Central memory CD8-positive, alpha-beta T cell (primary cell): ENCODE data around the gene OR51G2.

Experiments used
- ATAC-seq: fragments of 150-1000 bp; cut with Tn5 transposase; replicated peaks from 2 replicates; pipeline ENCODE4 v1.10.0; 2022; ENCODE audit warnings: mild to moderate bottlenecking, moderate FRiP score, moderate number of reproducible peaks; ENCODE audit not compliant: poor library complexity, severe bottlenecking; ENCODE audit errors: extremely low read depth
- DNase-seq, 2 donors: peaks; one replicate each; pipeline ENCODE4 v3.0.0; 2021; ENCODE audit warnings: low spot score in 2 of 2
- H3K27ac Mint-ChIP-seq: one replicate; pipeline ENCODE4 v1.8.0; 2022; ENCODE audit warnings: low read depth, mild to moderate bottlenecking, moderate library complexity, mixed read lengths
- H3K27me3 Mint-ChIP-seq: one replicate; pipeline ENCODE4 v1.8.0; 2022; ENCODE audit warnings: mixed read lengths
- H3K36me3 Mint-ChIP-seq: one replicate; pipeline ENCODE4 v1.8.0; 2022; ENCODE audit warnings: mild to moderate bottlenecking, moderate library complexity, mixed read lengths; ENCODE audit not compliant: insufficient read depth
- H3K4me1 Mint-ChIP-seq: one replicate; pipeline ENCODE4 v1.8.0; 2022; ENCODE audit warnings: mixed read lengths
- H3K4me3 Mint-ChIP-seq: one replicate; pipeline ENCODE4 v1.8.0; 2022; ENCODE audit warnings: mild to moderate bottlenecking, moderate library complexity, mixed read lengths
- H3K9me3 Mint-ChIP-seq: one replicate; pipeline ENCODE4 v1.8.0; 2022; ENCODE audit warnings: mixed read lengths

The OR51G2 gene

GRCh38 chr11:4903484-4903883 is 15.7 kb downstream of the OR51G2 start, which contains the start of gene OR51A7:
Gene OR51A7 (plus strand): TSS chr11:4903783. CDS start chr11:4907370, 3,587 bp downstream.
- H3K4me1 Mint-ChIP-seq = no peaks in the 10 kb centered on the region
- H3K4me3 Mint-ChIP-seq = no peak within 1 kb of the TSS
- no peaks in the 10 kb centered on the region for H3K27me3 Mint-ChIP-seq
- ATAC-seq (no peak), DNase-seq (no peak)
- no peaks in the 10 kb centered on the region for H3K36me3 Mint-ChIP-seq
- peaks cover 5% of the 10 kb centered on the region for H3K9me3 Mint-ChIP-seq
- H3K27ac Mint-ChIP-seq = no peak within 1 kb of the TSS

DNA sequence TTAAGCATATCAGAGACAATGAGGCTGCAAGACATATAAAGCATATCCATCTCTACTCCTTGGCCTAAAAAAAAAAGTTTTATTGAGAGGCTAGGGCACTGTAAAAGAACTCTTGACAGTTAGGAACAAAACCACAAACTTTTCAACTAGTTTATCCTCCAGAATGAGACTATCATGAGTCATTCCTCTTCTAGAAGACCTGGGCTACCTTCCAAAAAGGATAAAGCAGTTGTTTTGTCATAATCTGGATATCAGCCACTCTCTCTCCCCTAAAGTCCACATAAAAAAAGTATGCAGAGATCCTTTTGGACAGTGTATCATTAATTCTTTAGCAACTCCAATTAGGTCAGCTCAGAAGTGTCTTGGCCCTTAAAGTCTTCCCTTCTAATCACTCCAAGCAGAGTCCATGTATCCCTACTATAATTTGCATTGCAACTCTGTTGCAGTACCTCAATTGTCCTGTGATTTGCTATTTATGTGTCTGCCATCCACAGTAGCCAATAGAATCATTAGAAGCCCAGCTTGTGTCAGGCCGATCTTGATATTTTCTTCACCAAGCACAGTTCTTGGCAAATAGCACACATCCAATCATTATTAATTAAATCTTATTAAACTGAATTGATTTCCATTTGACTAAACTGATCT is 27.0 kb downstream of the OR51G2 start:
- H3K27ac Mint-ChIP-seq = no peak overlapping the region
- ATAC-seq = no peak
- no peaks in the 10 kb centered on the region for H3K36me3 Mint-ChIP-seq
- DNase-seq = no peak
- H3K27me3 Mint-ChIP-seq = peaks cover 11% of the 10 kb centered on the region
- peaks cover 6% of the 10 kb centered on the region for H3K9me3 Mint-ChIP-seq
- H3K4me3 Mint-ChIP-seq = no peak overlapping the region
- H3K4me1 Mint-ChIP-seq = no peaks in the 10 kb centered on the region

- ATAC-seq = no peak
- no peak for DNase-seq
- H3K27ac Mint-ChIP-seq = no peak overlapping the region
- peaks cover 2% of the 10 kb centered on the region for H3K36me3 Mint-ChIP-seq
- H3K27me3 Mint-ChIP-seq = peaks cover 11% of the 10 kb centered on the region
- H3K4me1 Mint-ChIP-seq = no peaks in the 10 kb centered on the region
- H3K4me3 Mint-ChIP-seq = no peak overlapping the region
- H3K9me3 Mint-ChIP-seq = peaks cover 6% of the 10 kb centered on the region
These were observed 28.9 kb downstream of the OR51G2 start for GRCh38 chr11:4890279-4890678.

GRCh38 chr11:4887591-4887990 is 31.6 kb downstream of the OR51G2 start:
- no peak overlapping the region for H3K4me3 Mint-ChIP-seq
- ATAC-seq (no peak), DNase-seq (no peak)
- H3K27me3 Mint-ChIP-seq = peaks cover 11% of the 10 kb centered on the region
- H3K36me3 Mint-ChIP-seq = peaks cover 2% of the 10 kb centered on the region
- no peaks in the 10 kb centered on the region for H3K4me1 Mint-ChIP-seq
- no peak overlapping the region for H3K27ac Mint-ChIP-seq
- peaks cover 6% of the 10 kb centered on the region for H3K9me3 Mint-ChIP-seq

DNA sequence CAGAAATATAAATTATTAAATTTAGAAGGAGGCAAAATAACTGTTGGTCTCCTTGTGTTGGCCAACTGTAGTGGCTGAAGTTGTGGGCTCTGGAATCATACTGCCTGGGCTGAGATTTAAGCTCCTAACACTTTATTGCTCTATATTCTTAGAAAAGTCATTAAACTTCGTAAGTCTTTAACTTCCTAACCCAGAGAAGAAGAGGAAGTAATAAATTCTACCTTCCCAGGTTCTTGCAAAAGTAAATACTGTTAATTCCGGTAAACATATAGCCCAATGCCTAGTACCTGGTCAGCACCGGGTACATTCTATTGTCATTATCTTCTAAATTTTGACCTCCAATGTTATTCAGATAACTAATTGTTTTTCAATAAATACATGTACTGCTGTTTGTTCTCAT is 33.0 kb downstream of the OR51G2 start:
- peaks cover 2% of the 10 kb centered on the region for H3K36me3 Mint-ChIP-seq
- H3K9me3 Mint-ChIP-seq = peaks cover 6% of the 10 kb centered on the region
- no peak overlapping the region for H3K27ac Mint-ChIP-seq
- ATAC-seq (no peak), DNase-seq (no peak)
- H3K4me1 Mint-ChIP-seq = no peaks in the 10 kb centered on the region
- no peak overlapping the region for H3K4me3 Mint-ChIP-seq
- peaks cover 11% of the 10 kb centered on the region for H3K27me3 Mint-ChIP-seq

GRCh38 chr11:4884361-4884760 is 34.8 kb downstream of the OR51G2 start:
- ATAC-seq (no peak), DNase-seq (no peak)
- Mint-ChIP-seq H3K4me3 (no peak overlapping the region), H3K27me3 (peaks cover 1% of the 10 kb centered on the region), H3K4me1 (no peaks in the 10 kb centered on the region), H3K9me3 (no peaks in the 10 kb centered on the region), H3K27ac (no peak overlapping the region), H3K36me3 (peaks cover 2% of the 10 kb centered on the region)

DNA sequence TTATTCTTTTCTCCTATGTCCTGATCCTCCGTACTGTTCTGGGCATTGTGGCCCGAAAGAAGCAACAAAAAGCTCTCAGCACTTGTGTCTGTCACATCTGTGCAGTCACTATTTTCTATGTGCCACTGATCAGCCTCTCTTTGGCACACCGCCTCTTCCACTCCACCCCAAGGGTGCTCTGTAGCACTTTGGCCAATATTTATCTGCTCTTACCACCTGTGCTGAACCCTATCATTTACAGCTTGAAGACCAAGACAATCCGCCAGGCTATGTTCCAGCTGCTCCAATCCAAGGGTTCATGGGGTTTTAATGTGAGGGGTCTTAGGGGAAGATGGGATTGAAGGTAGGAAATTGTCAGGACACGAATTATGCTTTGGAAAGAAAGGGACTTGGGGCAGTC is 36.6 kb downstream of the OR51G2 start:
- H3K36me3 Mint-ChIP-seq = peaks cover 2% of the 10 kb centered on the region
- H3K4me3 Mint-ChIP-seq = no peak overlapping the region
- no peaks in the 10 kb centered on the region for H3K9me3 Mint-ChIP-seq
- ATAC-seq (no peak), DNase-seq (no peak)
- H3K27ac Mint-ChIP-seq = no peak overlapping the region
- no peaks in the 10 kb centered on the region for H3K27me3 Mint-ChIP-seq
- no peaks in the 10 kb centered on the region for H3K4me1 Mint-ChIP-seq

DNA sequence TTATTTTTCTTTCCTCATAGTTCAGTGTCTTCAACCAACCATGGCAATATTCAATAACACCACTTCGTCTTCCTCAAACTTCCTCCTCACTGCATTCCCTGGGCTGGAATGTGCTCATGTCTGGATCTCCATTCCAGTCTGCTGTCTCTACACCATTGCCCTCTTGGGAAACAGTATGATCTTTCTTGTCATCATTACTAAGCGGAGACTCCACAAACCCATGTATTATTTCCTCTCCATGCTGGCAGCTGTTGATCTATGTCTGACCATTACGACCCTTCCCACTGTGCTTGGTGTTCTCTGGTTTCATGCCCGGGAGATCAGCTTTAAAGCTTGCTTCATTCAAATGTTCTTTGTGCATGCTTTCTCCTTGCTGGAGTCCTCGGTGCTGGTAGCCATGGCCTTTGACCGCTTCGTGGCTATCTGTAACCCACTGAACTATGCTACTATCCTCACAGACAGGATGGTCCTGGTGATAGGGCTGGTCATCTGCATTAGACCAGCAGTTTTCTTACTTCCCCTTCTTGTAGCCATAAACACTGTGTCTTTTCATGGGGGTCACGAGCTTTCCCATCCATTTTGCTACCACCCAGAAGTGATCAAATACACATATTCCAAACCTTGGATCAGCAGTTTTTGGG is 37.2 kb downstream of the OR51G2 start, which contains the start of gene OR51T1:
Gene OR51T1 (plus strand): TSS at position 41 of the 641 bp plus-strand sequence. CDS start 0 bp downstream, at position 41.
- peaks cover 2% of the 10 kb centered on the region for H3K36me3 Mint-ChIP-seq
- no peak within 1 kb of the TSS for H3K27ac Mint-ChIP-seq
- H3K9me3 Mint-ChIP-seq = no peaks in the 10 kb centered on the region
- H3K27me3 Mint-ChIP-seq = no peaks in the 10 kb centered on the region
- no peaks in the 10 kb centered on the region for H3K4me1 Mint-ChIP-seq
- H3K4me3 Mint-ChIP-seq = no peak within 1 kb of the TSS
- ATAC-seq = no peak
- DNase-seq = no peak

DNA sequence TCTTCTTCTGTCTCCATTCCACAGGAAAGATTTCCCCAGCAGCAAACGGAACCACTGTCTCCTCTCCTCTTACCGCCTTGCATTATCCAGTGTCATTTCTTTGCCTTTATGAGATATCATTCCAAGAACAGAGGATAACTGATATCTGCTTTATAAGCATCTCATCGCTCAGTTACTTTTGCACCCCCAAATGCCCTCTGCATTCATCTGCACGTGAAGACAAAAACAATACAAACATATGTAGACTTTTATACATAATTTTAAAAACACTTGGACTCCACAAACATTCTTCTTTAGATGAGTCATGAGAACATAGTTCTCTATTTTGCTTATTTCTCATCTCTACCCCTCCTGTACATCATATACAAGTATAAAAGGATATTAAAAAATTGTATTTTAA is 38.0 kb downstream of the OR51G2 start:
- Mint-ChIP-seq H3K27ac (no peak overlapping the region), H3K9me3 (no peaks in the 10 kb centered on the region), H3K27me3 (no peaks in the 10 kb centered on the region), H3K4me3 (no peak overlapping the region), H3K4me1 (no peaks in the 10 kb centered on the region), H3K36me3 (peaks cover 2% of the 10 kb centered on the region)
- DNase-seq (no peak), ATAC-seq (no peak)

DNA sequence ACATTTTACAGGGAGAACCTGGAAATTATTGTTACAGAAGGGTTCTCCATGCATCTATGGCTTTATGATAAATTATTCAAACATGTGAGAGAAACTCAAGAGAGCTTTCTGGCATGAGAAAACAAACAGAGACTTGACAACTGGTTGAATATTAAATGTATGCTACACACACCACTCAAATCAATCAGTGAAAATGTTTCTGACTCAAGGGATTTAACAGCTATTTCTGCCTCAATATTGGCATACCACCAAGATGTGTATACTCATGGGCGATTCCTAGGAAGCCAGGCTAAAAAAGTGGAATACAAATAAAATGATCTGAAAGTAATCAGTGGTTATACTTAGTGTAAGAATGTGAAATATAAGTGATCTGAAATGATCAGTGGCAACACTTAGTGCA is 53.3 kb downstream of the OR51G2 start:
- DNase-seq = no peak
- Mint-ChIP-seq H3K9me3 (no peaks in the 10 kb centered on the region), H3K27ac (no peak overlapping the region), H3K27me3 (no peaks in the 10 kb centered on the region), H3K4me3 (no peak overlapping the region), H3K36me3 (no peaks in the 10 kb centered on the region), H3K4me1 (no peaks in the 10 kb centered on the region)
- no peak for ATAC-seq

GRCh38 chr11:4863876-4864275 is 55.3 kb downstream of the OR51G2 start:
- H3K9me3 Mint-ChIP-seq = peaks cover 10% of the 10 kb centered on the region
- no peaks in the 10 kb centered on the region for H3K4me1 Mint-ChIP-seq
- ATAC-seq = no peak
- no peaks in the 10 kb centered on the region for H3K36me3 Mint-ChIP-seq
- no peak overlapping the region for H3K27ac Mint-ChIP-seq
- H3K4me3 Mint-ChIP-seq = no peak overlapping the region
- DNase-seq = no peak
- H3K27me3 Mint-ChIP-seq = no peaks in the 10 kb centered on the region
